ENCODE results near the gene WNK2. TPM values are rescaled to one million over a fixed set of nuclear protein-coding genes. Genes with fewer than 3 reads are reported as not detected.

Gene WNK2
- total RNA-seq, 1 donor from 2014 or later, result 16.4 TPM

Other genes with a start within 250 kb of the WNK2 start
- 14.2 TPM for gene FGD3, start 236.6 kb upstream of the WNK2 start, total RNA-seq
- gene SUSD3, start 125.4 kb upstream of the WNK2 start, total RNA-seq, result 1.6 TPM
- 15.3 TPM for gene CARD19, start 87.9 kb upstream of the WNK2 start, total RNA-seq
- gene NINJ1, start 49.9 kb upstream of the WNK2 start, total RNA-seq, result 7.5 TPM

Data from occipital lobe (tissue), 1 donor.